Measurements from ENCODE around the gene NMRK1. TPM values are rescaled to one million over a fixed set of nuclear protein-coding genes. Genes with fewer than 3 reads are reported as not detected.
A peak's percentile ranks its signal among the peaks of the same experiment; 100 is the strongest.

Gene NMRK1
- total and polyA plus RNA-seq, 10 donors = 27.4 to 65.5 (median 44.1) TPM

- Histone ChIP-seq H3K4me3 (no peak overlapping the region), H3K4me1 (peaks cover 9 to 99% (median 45%) of the 10 kb centered on the region in 6 donors), H3K36me3 (peaks cover 0 to 55% (median 39%) of the 10 kb centered on the region in 6 donors), H3K27me3 (replicated peaks in 1 of 7) (no peaks in the 10 kb centered on the region), H3K9me3 (no peaks in the 10 kb centered on the region), H3K27ac (no peak overlapping the region)
- TF ChIP-seq, protein P1, sequence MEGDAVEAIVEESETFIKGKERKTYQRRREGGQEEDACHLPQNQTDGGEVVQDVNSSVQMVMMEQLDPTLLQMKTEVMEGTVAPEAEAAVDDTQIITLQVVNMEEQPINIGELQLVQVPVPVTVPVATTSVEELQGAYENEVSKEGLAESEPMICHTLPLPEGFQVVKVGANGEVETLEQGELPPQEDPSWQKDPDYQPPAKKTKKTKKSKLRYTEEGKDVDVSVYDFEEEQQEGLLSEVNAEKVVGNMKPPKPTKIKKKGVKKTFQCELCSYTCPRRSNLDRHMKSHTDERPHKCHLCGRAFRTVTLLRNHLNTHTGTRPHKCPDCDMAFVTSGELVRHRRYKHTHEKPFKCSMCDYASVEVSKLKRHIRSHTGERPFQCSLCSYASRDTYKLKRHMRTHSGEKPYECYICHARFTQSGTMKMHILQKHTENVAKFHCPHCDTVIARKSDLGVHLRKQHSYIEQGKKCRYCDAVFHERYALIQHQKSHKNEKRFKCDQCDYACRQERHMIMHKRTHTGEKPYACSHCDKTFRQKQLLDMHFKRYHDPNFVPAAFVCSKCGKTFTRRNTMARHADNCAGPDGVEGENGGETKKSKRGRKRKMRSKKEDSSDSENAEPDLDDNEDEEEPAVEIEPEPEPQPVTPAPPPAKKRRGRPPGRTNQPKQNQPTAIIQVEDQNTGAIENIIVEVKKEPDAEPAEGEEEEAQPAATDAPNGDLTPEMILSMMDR (IDR thresholded peaks at IDR 0.05 in 8 of 11, conservative IDR thresholded peaks at IDR 0.05 in 3 of 11) = no peak
- TF ChIP-seq POLR2AphosphoS5 (IDR thresholded peaks at IDR 0.05) (no peak), POLR2A (IDR thresholded peaks at IDR 0.05) (no peak)
- intact Hi-C loops (cut with DNase I; ENCODE audit: low total_unique reads) = no loop called here
- no peak for DNase-seq
- WGBS, 5 donors = 70 to 88% (median 85%) methylated on average over 1 of the region's 1 CpG
These were observed 29.6 kb upstream of the NMRK1 start for GRCh38 chr9:75117564-75117963.

GRCh38 chr9:75116306-75116705, 28.4 kb upstream of the NMRK1 start:
- no peak overlapping the region for H3K4me3 ChIP-seq
- TF ChIP-seq, protein P1 (IDR thresholded peaks at IDR 0.05 in 8 of 11, conservative IDR thresholded peaks at IDR 0.05 in 3 of 11) = no peak
- TF ChIP-seq POLR2AphosphoS5 (IDR thresholded peaks at IDR 0.05) = no peak
- TF ChIP-seq POLR2A (IDR thresholded peaks at IDR 0.05) = no peak
- intact Hi-C loops (cut with DNase I; ENCODE audit: low total_unique reads) = no loop called here
- H3K4me1 ChIP-seq = peaks cover 13 to 99% (median 54%) of the 10 kb centered on the region in 6 donors
- H3K36me3 ChIP-seq = peaks cover 0 to 42% (median 29%) of the 10 kb centered on the region in 6 donors
- no peak for DNase-seq
- no peaks in the 10 kb centered on the region for H3K9me3 ChIP-seq
- peak overlapping the region in 3 of 8 donors; percentile 19 to 43 (median 19) for H3K27ac ChIP-seq
- 50 to 63% (median 55%) methylated on average over 4 of the region's 4 CpGs for WGBS, 5 donors
- H3K27me3 ChIP-seq (replicated peaks in 1 of 7) = no peaks in the 10 kb centered on the region

- 50 to 71% (median 64%) methylated on average over 4 of the region's 4 CpGs for WGBS, 5 donors
- Histone ChIP-seq H3K36me3 (peaks cover 0 to 7% (median 3%) of the 10 kb centered on the region in 6 donors), H3K27me3 (replicated peaks in 1 of 7) (no peaks in the 10 kb centered on the region), H3K9me3 (no peaks in the 10 kb centered on the region), H3K27ac (peak overlapping the region in 4 of 8 donors; percentile 33 to 88 (median 84)), H3K4me1 (peaks cover 16 to 100% (median 80%) of the 10 kb centered on the region in 6 donors), H3K4me3 (no peak overlapping the region)
- DNase-seq = no peak
- no peak for TF ChIP-seq POLR2AphosphoS5 (IDR thresholded peaks at IDR 0.05)
- TF ChIP-seq, protein P1 (IDR thresholded peaks at IDR 0.05 in 8 of 11, conservative IDR thresholded peaks at IDR 0.05 in 3 of 11) = no peak
- TF ChIP-seq POLR2A (IDR thresholded peaks at IDR 0.05) = no peak
- intact Hi-C loops (cut with DNase I; ENCODE audit: low total_unique reads) = no loop called here
These were observed 24.8 kb upstream of the NMRK1 start for GRCh38 chr9:75112789-75113188.

GRCh38 chr9:75111019-75111622, 23.2 kb upstream of the NMRK1 start:
- H3K4me3 ChIP-seq = peak overlapping the region in 1 of 8 donors; percentile 5
- DNase-seq = no peak
- no peaks in the 10 kb centered on the region for H3K27me3 ChIP-seq (replicated peaks in 1 of 7)
- H3K9me3 ChIP-seq = no peaks in the 10 kb centered on the region
- H3K27ac ChIP-seq = peak overlapping the region in 7 of 8 donors; percentile 33 to 88 (median 79)
- peaks cover 19 to 100% (median 81%) of the 10 kb centered on the region in 6 donors for H3K4me1 ChIP-seq
- WGBS, 5 donors = 54 to 84% (median 73%) methylated on average over 5 of the region's 5 CpGs
- intact Hi-C loops (cut with DNase I; ENCODE audit: low total_unique reads) = no loop called here
- no peaks in the 10 kb centered on the region for H3K36me3 ChIP-seq
- TF ChIP-seq, protein P1 (IDR thresholded peaks at IDR 0.05 in 8 of 11, conservative IDR thresholded peaks at IDR 0.05 in 3 of 11) = no peak
- TF ChIP-seq POLR2AphosphoS5 (IDR thresholded peaks at IDR 0.05) (no peak), POLR2A (IDR thresholded peaks at IDR 0.05) (no peak)

Data from spleen (tissue), 11 donors.